B cell (primary cell): ENCODE measurements around the gene XYLT2. TPM values are rescaled to one million over a fixed set of nuclear protein-coding genes. Genes with fewer than 3 reads are reported as not detected.

Source experiments
- ATAC-seq: fragments of 200-7000 bp; cut with Tn5 transposase; one replicate; pipeline ENCODE4 v1.10.0; 2021; ENCODE audit warnings: low read depth, mild to moderate bottlenecking, moderate number of reproducible peaks, moderate library complexity
- CTCF ChIA-PET: fragments of 350-600 bp; sonication (Branson Sonifier 250); formaldehyde crosslinking; loops from one replicate; lab custom pipeline; 2021; ENCODE audit warnings: antibody characterized with exemption, inconsistent platforms; lab: Charles Lee
- POLR2A ChIA-PET: fragments of 350-600 bp; sonication (Branson Sonifier 250); formaldehyde crosslinking; loops from one replicate; lab custom pipeline; 2021; ENCODE audit warnings: antibody characterized with exemption; lab: Charles Lee
- DNase-seq: peaks from one replicate; pipeline ENCODE4 v3.0.0; 2013
- H2AFZ ChIP-seq: 2 replicates; pipeline ENCODE4 v1.6.1; 2012; ENCODE audit warnings: mild to moderate bottlenecking, low read depth, low read length; ENCODE audit not compliant: insufficient read depth, poor library complexity, severe bottlenecking
- H3K27ac ChIP-seq, 2 donors: 1 replicate in 1 of 2; 2 replicates in 1 of 2; pipeline ENCODE4 v1.5.1; 2012 to 2013; ENCODE audit warnings: low read length in 2 of 2, mild to moderate bottlenecking in 2 of 2, moderate library complexity in 1 of 2
- H3K27me3 ChIP-seq, 4 experiments: fragments of 200-600 bp in 1 of 4; sonication (generic) in 1 of 4; replicated peaks in 1 of 4; 1 replicate in 2 of 4; 2 replicates in 2 of 4; pipeline versions ENCODE4 v1.6.1 to v1.7.0; 2013 to 2016; ENCODE audit warnings: low read length in 3 of 4, mild to moderate bottlenecking in 2 of 4, mixed read lengths in 1 of 4, moderate library complexity in 1 of 4; ENCODE audit not compliant: insufficient read depth in 4 of 4, control insufficient read depth in 3 of 4; ENCODE audit errors: control extremely low read depth in 1 of 4
- H3K36me3 ChIP-seq, 2 experiments: replicated peaks in 1 of 2; 1 replicate in 1 of 2; 2 replicates in 1 of 2; pipeline versions ENCODE4 v1.6.1 to v1.7.1; 2013; ENCODE audit warnings: low read length in 1 of 2; ENCODE audit not compliant: insufficient read depth in 2 of 2, control insufficient read depth in 1 of 2; ENCODE audit errors: control extremely low read depth in 1 of 2, extremely low read depth in 1 of 2
- H3K4me1 ChIP-seq, 2 donors: fragments of 200-600 bp in 1 of 2; sonication (generic) in 1 of 2; 1 replicate in 1 of 2; 2 replicates in 1 of 2; pipeline versions ENCODE4 v1.5.1 to v1.6.1; 2013 to 2017; ENCODE audit warnings: low read length in 2 of 2; ENCODE audit not compliant: control insufficient read depth in 2 of 2, insufficient read depth in 2 of 2
- H3K4me2 ChIP-seq: replicated peaks from 2 replicates; pipeline ENCODE3; 2012; ENCODE audit warnings: mild to moderate bottlenecking, low read depth, low read length; ENCODE audit not compliant: poor library complexity, severe bottlenecking
- H3K4me3 ChIP-seq, 5 experiments: fragments of 200-600 bp in 1 of 5; sonication (generic) in 1 of 5; 1 replicate in 3 of 5; 2 replicates in 2 of 5; pipeline versions ENCODE4 v1.5.1 to v1.7.0; 2011 to 2016; ENCODE audit warnings: low read length in 4 of 5, mild to moderate bottlenecking in 4 of 5, low read depth in 2 of 5, control low read depth in 1 of 5, moderate library complexity in 1 of 5; ENCODE audit not compliant: insufficient read depth in 1 of 5; ENCODE audit errors: control extremely low read depth in 1 of 5, extremely low read depth in 1 of 5
- H3K79me2 ChIP-seq: fragments of 200-600 bp; sonication (generic); one replicate; pipeline ENCODE4 v1.6.0; 2016; ENCODE audit warnings: low read length; ENCODE audit not compliant: control insufficient read depth, insufficient read depth
- H3K9ac ChIP-seq: fragments of 200-600 bp; sonication (generic); 2 replicates; pipeline ENCODE4 v1.6.1; 2017; ENCODE audit warnings: mild to moderate bottlenecking, low read length, moderate library complexity
- H3K9me3 ChIP-seq, 3 donors: one replicate each; pipeline versions ENCODE4 v1.6.1 to v1.7.1; 2013; ENCODE audit warnings: low read length in 2 of 3; ENCODE audit not compliant: control insufficient read depth in 2 of 3, insufficient read depth in 1 of 3; ENCODE audit errors: control extremely low read depth in 1 of 3
- H4K20me1 ChIP-seq: 2 replicates; pipeline ENCODE4 v1.6.0; 2012; ENCODE audit warnings: mild to moderate bottlenecking, low read length; ENCODE audit not compliant: insufficient read depth, control insufficient read depth, poor library complexity, severe bottlenecking
- H3K27ac Mint-ChIP-seq: one replicate; pipeline ENCODE4 v1.8.0; 2021; ENCODE audit warnings: mixed read lengths
- H3K27me3 Mint-ChIP-seq: one replicate; pipeline ENCODE4 v1.8.0; 2021; ENCODE audit warnings: mixed read lengths
- H3K4me1 Mint-ChIP-seq: one replicate; pipeline ENCODE4 v1.8.0; 2021; ENCODE audit warnings: mixed read lengths
- H3K4me3 Mint-ChIP-seq: one replicate; pipeline ENCODE4 v1.8.0; 2021; ENCODE audit warnings: mixed read lengths
- H3K9me3 Mint-ChIP-seq: one replicate; pipeline ENCODE4 v1.8.0; 2022; ENCODE audit warnings: mixed read lengths; ENCODE audit not compliant: insufficient read depth
- CTCF ChIP-seq: fragments of 200-600 bp; IDR thresholded peaks from one replicate; pipeline ENCODE4 v1.8.0; 2022; ENCODE audit warnings: antibody characterized with exemption, mild to moderate bottlenecking
- EZH2 ChIP-seq: IDR thresholded peaks from 2 replicates; pipeline ENCODE4 v1.6.1; 2012; ENCODE audit warnings: borderline replicate concordance, low read depth, mild to moderate bottlenecking, moderate library complexity, low read length; ENCODE audit not compliant: insufficient read depth, poor library complexity, severe bottlenecking
- WGBS: methylation state at CpG from one replicate; pipeline ENCODE4 v1.1.5; 2013; ENCODE audit warnings: missing lambda C conversion rate; ENCODE audit not compliant: insufficient coverage; 5-methylcytosine and 5-hydroxymethylcytosine counted together
- intact Hi-C: fragments of 100-400 bp; cut with micrococcal nuclease; formaldehyde crosslinking; loops from one replicate; pipeline ENCODE4 v1.10.0; 2022
- polyA plus RNA-seq: library from polyadenylated mRNA; depleted of rRNA; stranded (reverse); fragments of >200 nt; gene quantifications from 2 replicates; pipeline ENCODE4 v1.2.3, GENCODE V29; 2012
- total RNA-seq, 2 donors: library from RNA; stranded (reverse); fragments of 120-200 nt in 1 of 2; gene quantifications; 1 replicate in 1 of 2; 2 replicates in 1 of 2; pipeline versions ENCODE4 v1.2.3 to v1.2.4, GENCODE V29; 2013 to 2022

Gene XYLT2
- total and polyA plus RNA-seq, 2 donors (not counting 1 experiment from before 2014, with no cell fraction given), result 21.5 to 29.9 TPM

GRCh38 chr17:50381260-50381815 lies 35.4 kb downstream of the XYLT2 start:
- no peak overlapping the region for H3K9ac ChIP-seq
- H3K4me2 ChIP-seq, result no peak overlapping the region
- POLR2A ChIA-PET, result interaction anchor here (1.6 kb wide), 1 partner anchor 16 kb away, joined by 4 read pairs; the partner anchor contains the start of gene LRRC59
- TF ChIP-seq CTCF, result no peak
- WGBS, result 100% methylated on average over 2 of the region's 7 CpGs
- H3K27ac Mint-ChIP-seq, result no peak overlapping the region
- no peak overlapping the region for H3K4me3 ChIP-seq
- no peak overlapping the region for H2AFZ ChIP-seq
- DNase-seq (no peak), ATAC-seq (no peak)
- H4K20me1 ChIP-seq, result no peaks in the 10 kb centered on the region
- H3K27ac ChIP-seq, result no peak overlapping the region
- CTCF ChIA-PET, result interaction anchor here (1.5 to 3.3 kb wide), 3 partner anchors 14 to 19 kb away, joined by 4 to 15 read pairs (median 7); partner anchors contain the start of gene LRRC59
- H3K27me3 Mint-ChIP-seq, result no peaks in the 10 kb centered on the region
- H3K27me3 ChIP-seq, result no peaks in the 10 kb centered on the region
- intact Hi-C loops, result no loop called here
- H3K4me1 Mint-ChIP-seq, result no peaks in the 10 kb centered on the region
- peaks cover 20 to 54% of the 10 kb centered on the region in 2 experiments for H3K36me3 ChIP-seq
- no peaks in the 10 kb centered on the region for H3K4me1 ChIP-seq
- H3K9me3 Mint-ChIP-seq, result no peaks in the 10 kb centered on the region
- H3K79me2 ChIP-seq, result no peaks in the 10 kb centered on the region
- no peak overlapping the region for H3K4me3 Mint-ChIP-seq
- no peaks in the 10 kb centered on the region for H3K9me3 ChIP-seq

GRCh38 chr17:50381920-50382319 lies 36.0 kb downstream of the XYLT2 start:
- no peaks in the 10 kb centered on the region for H3K4me1 ChIP-seq
- WGBS, result 87% methylated on average over 3 of the region's 3 CpGs
- no peak overlapping the region for H3K27ac ChIP-seq
- no peaks in the 10 kb centered on the region for H3K9me3 ChIP-seq
- no peaks in the 10 kb centered on the region for H4K20me1 ChIP-seq
- TF ChIP-seq CTCF (no peak), EZH2 (no peak)
- POLR2A ChIA-PET, result interaction anchor here (1.6 kb wide), 1 partner anchor 15 kb away, joined by 4 read pairs; the partner anchor contains the start of gene LRRC59
- DNase-seq, result no peak
- H3K79me2 ChIP-seq, result no peaks in the 10 kb centered on the region
- Mint-ChIP-seq H3K4me3 (no peak overlapping the region), H3K9me3 (no peaks in the 10 kb centered on the region), H3K4me1 (no peaks in the 10 kb centered on the region), H3K27ac (no peak overlapping the region), H3K27me3 (no peaks in the 10 kb centered on the region)
- H2AFZ ChIP-seq, result no peak overlapping the region
- no peak overlapping the region for H3K4me3 ChIP-seq
- intact Hi-C loops, result no loop called here
- ATAC-seq, result no peak
- H3K27me3 ChIP-seq, result no peaks in the 10 kb centered on the region
- no peak overlapping the region for H3K4me2 ChIP-seq
- CTCF ChIA-PET, result interaction anchor here (1.5 to 3.3 kb wide), 3 partner anchors 14 to 20 kb away, joined by 4 to 15 read pairs (median 7); partner anchors contain the start of gene LRRC59
- H3K36me3 ChIP-seq, result peaks cover 25 to 59% of the 10 kb centered on the region in 2 experiments
- H3K9ac ChIP-seq, result no peak overlapping the region
